HEK293T (cell line): ENCODE measurements around the gene RAB15.

Experiments
- CTCF ChIA-PET: fragments of 350-600 bp; formaldehyde crosslinking; extraction: SDS; loops from one replicate; lab custom pipeline; 2021; ENCODE audit warnings: antibody characterized with exemption, inconsistent platforms; lab: Yijun Ruan, JAX
- POLR2A ChIA-PET: fragments of 350-600 bp; formaldehyde crosslinking; extraction: SDS; loops from one replicate; lab custom pipeline; 2020; ENCODE audit warnings: antibody characterized with exemption, inconsistent platforms; lab: Yijun Ruan, JAX
- DNase-seq: peaks from one replicate; pipeline ENCODE4 v3.0.0; 2012; ENCODE audit warnings: mixed read lengths; ENCODE audit errors: extremely low spot score
- ARNT ChIP-seq: fragments of 450-650 bp; IDR thresholded peaks from 2 replicates; pipeline ENCODE4 v1.6.1; 2017; ENCODE audit warnings: mild to moderate bottlenecking
- BHLHE40 ChIP-seq: fragments of 450-650 bp; IDR thresholded peaks from 2 replicates; pipeline ENCODE4 v1.6.1; 2016; ENCODE audit warnings: mild to moderate bottlenecking, moderate library complexity, borderline replicate concordance
- CTBP1 ChIP-seq: fragments of 450-650 bp; IDR thresholded peaks from 2 replicates; pipeline ENCODE4 v1.6.1; 2016; ENCODE audit warnings: borderline replicate concordance
- ELF4 ChIP-seq: fragments of 450-650 bp; IDR thresholded peaks from 2 replicates; pipeline ENCODE4 v1.6.1; 2017; ENCODE audit warnings: antibody characterized with exemption
- FOXA1 ChIP-seq: fragments of 450-650 bp; IDR thresholded peaks from 2 replicates; pipeline ENCODE4 v1.6.1; 2016; ENCODE audit warnings: mild to moderate bottlenecking
- FOXK2 ChIP-seq: fragments of 450-650 bp; IDR thresholded peaks from 2 replicates; pipeline ENCODE4 v1.6.1; 2016; ENCODE audit warnings: mild to moderate bottlenecking
- FOXM1 ChIP-seq: fragments of 450-650 bp; IDR thresholded peaks from 2 replicates; pipeline ENCODE4 v1.6.1; 2017; ENCODE audit warnings: mild to moderate bottlenecking, borderline replicate concordance
- HDGF ChIP-seq: fragments of 450-650 bp; IDR thresholded peaks from 2 replicates; pipeline ENCODE4 v1.6.1; 2017; ENCODE audit warnings: antibody characterized with exemption, borderline replicate concordance
- L3MBTL2 ChIP-seq: fragments of 450-650 bp; conservative IDR thresholded peaks from 2 replicates; pipeline ENCODE4 v1.6.1; 2016; ENCODE audit warnings: mild to moderate bottlenecking
- LEF1 ChIP-seq: fragments of 450-650 bp; IDR thresholded peaks from 2 replicates; pipeline ENCODE4 v1.6.1; 2017; ENCODE audit warnings: mild to moderate bottlenecking, borderline replicate concordance
- NFRKB ChIP-seq: fragments of 450-650 bp; IDR thresholded peaks from 2 replicates; pipeline ENCODE4 v1.6.1; 2016; ENCODE audit warnings: mild to moderate bottlenecking, moderate library complexity
- SP1 ChIP-seq: fragments of 450-650 bp; IDR thresholded peaks from 2 replicates; pipeline ENCODE4 v1.6.1; 2017
- SUZ12 ChIP-seq: fragments of 450-650 bp; IDR thresholded peaks from 2 replicates; pipeline ENCODE4 v1.6.1; 2016; ENCODE audit warnings: mild to moderate bottlenecking
- TARDBP ChIP-seq: fragments of 450-650 bp; IDR thresholded peaks from 2 replicates; pipeline ENCODE4 v1.6.1; 2016
- ZNF384 ChIP-seq: fragments of 450-650 bp; IDR thresholded peaks from 2 replicates; pipeline ENCODE4 v1.6.1; 2016
- TF ChIP-seq, protein P1 (sequence below): fragments of 450-650 bp; IDR thresholded peaks from 2 replicates; pipeline ENCODE4 v1.6.1; 2016

The RAB15 gene

DNA sequence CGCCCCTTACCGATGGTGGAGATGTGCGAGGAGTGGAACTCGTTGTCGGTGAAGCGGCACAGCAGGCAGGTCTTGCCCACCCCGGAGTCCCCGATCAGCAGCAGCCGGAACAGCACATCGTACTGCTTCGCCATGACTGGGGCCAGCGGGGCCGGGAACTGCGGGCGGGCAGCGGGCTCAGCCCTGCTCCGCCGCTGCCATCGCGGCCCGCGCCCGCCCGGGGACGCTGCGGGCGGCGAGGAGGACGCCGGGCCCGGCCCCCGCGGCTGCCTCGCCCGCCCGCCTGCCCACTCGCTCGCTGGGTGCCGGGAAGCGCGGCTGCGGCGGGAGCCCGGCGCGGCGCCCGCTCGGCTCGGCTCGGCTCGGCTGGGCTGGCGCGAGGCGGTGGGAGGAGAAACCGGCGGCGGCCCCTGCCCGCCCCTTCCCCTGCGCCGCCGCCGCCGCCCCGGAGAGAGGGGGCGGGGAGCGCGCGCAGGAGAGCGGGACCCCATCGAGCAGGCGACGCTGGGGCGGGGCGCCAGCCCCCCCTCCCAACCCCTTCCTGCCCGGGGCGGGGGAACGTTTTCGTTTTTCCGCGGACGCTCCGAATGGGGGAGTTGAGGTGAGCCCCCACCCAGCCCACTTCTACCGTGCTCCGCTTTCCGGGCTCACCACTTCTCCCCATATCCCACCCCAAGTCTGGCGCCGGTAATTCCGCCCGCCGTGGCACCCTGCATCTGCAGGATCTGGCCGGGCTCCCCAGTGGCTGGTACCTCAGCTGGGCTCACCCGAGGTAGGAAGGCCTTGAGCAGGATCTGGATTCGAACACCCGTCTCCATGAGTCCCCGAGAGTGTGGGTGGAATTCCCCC is at the start of gene RAB15:
Gene RAB15, minus strand, starts transcription at position 394 of the 849 bp plus-strand sequence. Its CDS starts 260 bp downstream, at position 134.
- POLR2A ChIA-PET: interaction anchor here (1.3 to 2.4 kb wide), 2 partner anchors 15 kb away, joined by 4 to 13 read pairs; partner anchors contain the start of gene FNTB
- peak; percentile 62 for DNase-seq
- CTCF ChIA-PET: no interaction called here
- TF ChIP-seq HDGF (no peak), ARNT (no peak), BHLHE40 (no peak), NFRKB (no peak), L3MBTL2 (no peak), SUZ12 (no peak), LEF1 (no peak), TARDBP (no peak), FOXA1 (no peak), ZNF384 (no peak)
- TF ChIP-seq, protein P1, sequence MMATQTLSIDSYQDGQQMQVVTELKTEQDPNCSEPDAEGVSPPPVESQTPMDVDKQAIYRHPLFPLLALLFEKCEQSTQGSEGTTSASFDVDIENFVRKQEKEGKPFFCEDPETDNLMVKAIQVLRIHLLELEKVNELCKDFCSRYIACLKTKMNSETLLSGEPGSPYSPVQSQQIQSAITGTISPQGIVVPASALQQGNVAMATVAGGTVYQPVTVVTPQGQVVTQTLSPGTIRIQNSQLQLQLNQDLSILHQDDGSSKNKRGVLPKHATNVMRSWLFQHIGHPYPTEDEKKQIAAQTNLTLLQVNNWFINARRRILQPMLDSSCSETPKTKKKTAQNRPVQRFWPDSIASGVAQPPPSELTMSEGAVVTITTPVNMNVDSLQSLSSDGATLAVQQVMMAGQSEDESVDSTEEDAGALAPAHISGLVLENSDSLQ: no peak

DNA sequence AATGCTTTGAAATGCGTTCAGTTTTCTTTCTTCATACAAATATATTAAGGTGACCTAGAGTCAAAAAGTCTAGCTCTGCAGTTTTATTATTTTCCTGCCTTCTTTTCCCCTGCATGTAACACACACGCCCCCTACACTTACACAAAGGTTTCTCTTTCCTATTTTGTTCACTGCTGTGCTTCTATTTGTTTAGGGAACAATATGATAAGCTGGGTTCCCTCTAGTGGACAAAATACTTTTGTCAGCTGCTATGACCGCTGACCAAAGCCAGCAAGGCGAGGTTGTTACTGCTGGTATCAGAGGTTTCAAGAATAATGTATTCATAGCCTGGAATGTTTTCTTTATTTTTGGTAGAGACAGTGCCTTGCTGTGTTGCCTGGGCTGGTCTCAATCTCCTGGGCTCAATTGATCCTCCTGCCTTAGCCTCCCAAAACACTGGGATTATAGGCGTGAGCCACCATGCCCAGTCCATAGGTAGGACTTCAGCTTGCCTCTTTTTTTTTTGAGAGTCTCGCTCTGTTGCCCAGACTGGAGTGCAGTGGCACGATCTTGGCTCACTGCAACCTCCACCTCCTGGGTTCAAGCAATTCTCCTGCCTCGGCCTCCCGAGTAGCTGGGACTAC is 47.9 kb upstream of the RAB15 start:
- CTCF ChIA-PET: interaction anchor here (0.6 to 2.1 kb wide), 16 partner anchors 10 to 1026 kb away, joined by 3 to 24 read pairs (median 6); partner anchors contain the start of gene FNTB
- DNase-seq: peak; percentile 59
- TF ChIP-seq ARNT: no peak
- TF ChIP-seq ELF4: no peak
- TF ChIP-seq FOXA1: no peak
- no peak for TF ChIP-seq NFRKB
- POLR2A ChIA-PET: interaction anchor here (1.1 to 2.2 kb wide), 2 partner anchors 13 to 33 kb away, joined by 4 to 36 read pairs; partner anchors contain the start of gene FNTB

DNA sequence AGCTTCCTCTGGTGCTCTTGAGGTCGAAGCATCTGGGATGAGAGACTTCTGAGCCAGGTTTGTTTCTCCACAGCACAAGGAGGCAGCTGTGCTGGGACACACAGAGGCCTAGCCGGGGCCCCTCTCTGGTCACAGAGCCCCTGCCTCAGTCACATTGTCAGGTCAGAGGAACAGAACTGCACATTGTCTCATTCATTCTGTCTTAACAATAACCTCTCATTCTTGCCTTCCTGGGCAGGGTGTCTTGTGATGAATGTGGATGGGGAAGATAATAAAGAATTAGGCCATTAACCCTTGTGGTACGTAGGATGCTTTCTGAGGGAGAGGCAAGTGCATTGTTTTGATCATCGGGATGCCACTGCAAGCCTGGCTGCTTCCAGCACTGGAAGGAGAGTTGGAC is 44.3 kb upstream of the RAB15 start:
- CTCF ChIA-PET: no interaction called here
- POLR2A ChIA-PET: interaction anchor here (0.6 to 1.4 kb wide), 2 partner anchors 19 to 29 kb away, joined by 3 to 4 read pairs; no protein-coding TSS in a partner anchor
- no peak for TF ChIP-seq BHLHE40
- TF ChIP-seq LEF1: no peak
- no peak for TF ChIP-seq ARNT
- TF ChIP-seq ELF4: no peak
- no peak for DNase-seq

DNA sequence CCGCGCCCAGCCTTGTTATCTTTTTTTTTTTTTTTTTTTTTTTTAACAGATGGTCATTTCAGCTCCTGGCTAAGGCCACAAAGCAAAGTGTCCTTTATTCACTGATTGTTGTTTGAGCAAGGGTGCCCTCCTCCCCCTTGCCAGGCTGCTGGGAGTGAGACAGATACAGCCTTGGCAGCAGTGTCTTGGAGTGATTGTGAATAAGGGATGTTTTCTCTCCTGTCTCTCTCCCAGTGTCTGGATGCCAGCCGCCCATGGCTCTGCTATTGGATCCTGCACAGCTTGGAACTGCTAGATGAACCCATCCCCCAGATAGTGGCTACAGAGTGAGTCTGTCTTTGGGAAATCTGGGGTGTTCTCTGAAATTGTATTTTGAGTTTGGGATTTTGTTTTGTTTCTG is 43.3 kb upstream of the RAB15 start:
- ChIA-PET POLR2A (interaction anchor here (0.6 to 2.7 kb wide), 3 partner anchors 28 to 69 kb away, joined by 3 to 12 read pairs (median 4); partner anchors contain the start of gene FNTB), CTCF (interaction anchor here (0.6 kb wide), 1 partner anchor 137 kb away, joined by 5 read pairs; no protein-coding TSS in a partner anchor)
- no peak for TF ChIP-seq ELF4
- TF ChIP-seq FOXM1: no peak
- no peak for TF ChIP-seq CTBP1
- no peak for TF ChIP-seq L3MBTL2
- TF ChIP-seq, protein P1: no peak
- TF ChIP-seq SP1: no peak
- no peak for TF ChIP-seq BHLHE40
- no peak for TF ChIP-seq ARNT
- TF ChIP-seq TARDBP: no peak
- no peak for TF ChIP-seq HDGF
- no peak for TF ChIP-seq NFRKB
- TF ChIP-seq FOXA1: no peak
- TF ChIP-seq LEF1: no peak
- no peak for TF ChIP-seq ZNF384
- no peak for TF ChIP-seq FOXK2
- no peak for TF ChIP-seq SUZ12
- DNase-seq: no peak

DNA sequence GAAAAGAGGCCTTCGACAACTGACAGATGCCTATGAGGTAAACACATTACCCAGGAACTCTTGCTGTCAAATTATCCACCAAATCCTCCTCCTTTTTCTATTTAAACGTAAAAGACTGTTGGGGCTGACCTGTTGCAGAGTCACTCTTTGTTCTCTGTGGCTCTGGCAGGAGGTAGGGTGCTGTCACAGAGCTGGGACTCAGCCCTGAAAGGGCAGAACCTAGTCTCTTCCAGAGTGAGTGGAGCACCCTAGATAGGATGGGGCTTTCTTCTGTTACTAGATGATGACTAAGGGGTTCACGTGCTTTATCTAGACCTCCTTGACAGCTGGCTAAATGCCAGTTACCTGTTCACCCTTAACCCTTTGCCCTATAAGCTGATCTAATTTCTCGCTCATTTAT is 40.2 kb upstream of the RAB15 start:
- DNase-seq: no peak
- ChIA-PET POLR2A (interaction anchor here (2.7 kb wide), 1 partner anchor 25 kb away, joined by 12 read pairs; the partner anchor contains the start of gene FNTB), CTCF (interaction anchor here (0.6 kb wide), 1 partner anchor 378 kb away, joined by 3 read pairs; no protein-coding TSS in a partner anchor)
- TF ChIP-seq BHLHE40: no peak
- TF ChIP-seq, protein P1: no peak
- TF ChIP-seq FOXM1: no peak
- TF ChIP-seq SP1: no peak
- TF ChIP-seq HDGF: no peak

DNA sequence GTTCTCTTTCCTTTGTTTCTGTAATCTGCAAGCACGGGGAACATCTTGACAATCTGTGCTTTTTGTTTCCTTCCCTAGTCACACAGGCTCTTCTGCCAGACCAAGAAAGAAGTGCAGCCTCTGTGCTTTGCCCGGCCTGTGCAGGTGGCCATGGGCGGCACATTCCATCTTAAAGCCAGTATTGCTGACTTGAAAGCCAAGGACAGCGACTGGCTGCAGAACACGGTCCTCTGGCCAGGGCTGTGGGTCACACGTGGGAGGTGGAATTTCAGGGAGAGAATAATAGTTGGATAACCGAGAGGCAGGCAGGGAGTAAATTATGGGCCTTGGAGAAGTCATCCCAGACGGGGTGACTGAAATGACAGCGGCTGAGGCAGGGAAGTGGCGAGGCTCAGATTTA is 39.4 kb upstream of the RAB15 start:
- DNase-seq: no peak
- ChIA-PET POLR2A (no interaction called here), CTCF (no interaction called here)
- no peak for TF ChIP-seq TARDBP
- TF ChIP-seq L3MBTL2: no peak
- no peak for TF ChIP-seq ELF4
- TF ChIP-seq ZNF384: no peak
- no peak for TF ChIP-seq BHLHE40
- no peak for TF ChIP-seq SP1
- TF ChIP-seq FOXK2: no peak
- no peak for TF ChIP-seq FOXM1
- no peak for TF ChIP-seq ARNT
- no peak for TF ChIP-seq LEF1
- no peak for TF ChIP-seq FOXA1
- TF ChIP-seq HDGF: no peak
- TF ChIP-seq SUZ12: no peak
- no peak for TF ChIP-seq CTBP1
- TF ChIP-seq, protein P1: no peak
- no peak for TF ChIP-seq NFRKB
